HepG2 (cell line): Measurements from ENCODE around the gene THPO. TPM values are rescaled to one million over a fixed set of nuclear protein-coding genes. Genes with fewer than 3 reads are reported as not detected.
A peak's percentile ranks its signal among the peaks of the same experiment; 100 is the strongest.

Experiments
- ARID4A ChIP-seq: sonication (generic); formaldehyde crosslinking; IDR thresholded peaks from 2 replicates; pipeline ENCODE4 v1.5.0; 2020; ENCODE audit warnings: mild to moderate bottlenecking, missing genetic modification reagents, borderline replicate concordance
- GTF3A ChIP-seq: sonication (generic); formaldehyde crosslinking; conservative IDR thresholded peaks from 2 replicates; pipeline ENCODE4 v1.4.0; 2020; ENCODE audit warnings: mild to moderate bottlenecking, missing genetic modification reagents
- HNRNPL ChIP-seq: fragments of 200-400 bp; formaldehyde crosslinking; IDR thresholded peaks from 2 replicates; pipeline ENCODE4 v1.6.1; 2017; ENCODE audit warnings: mild to moderate bottlenecking, low read depth, low read length
- HOMEZ ChIP-seq: IDR thresholded peaks from 2 replicates; pipeline ENCODE4 v1.6.1; 2016; ENCODE audit warnings: low read depth
- MEIS2 ChIP-seq: sonication (generic); formaldehyde crosslinking; IDR thresholded peaks from 2 replicates; pipeline ENCODE4 v1.9.0; 2021; ENCODE audit warnings: mild to moderate bottlenecking, missing genetic modification reagents
- NR2F2 ChIP-seq: IDR thresholded peaks from 2 replicates; pipeline ENCODE4 v1.6.1; 2012; ENCODE audit warnings: low read depth, inconsistent platforms, borderline replicate concordance
- PRMT3 ChIP-seq: sonication (generic); formaldehyde crosslinking; IDR thresholded peaks from 2 replicates; pipeline ENCODE4 v1.8.1; 2022; ENCODE audit warnings: low read depth, mild to moderate bottlenecking, moderate library complexity, missing genetic modification reagents, borderline replicate concordance
- TFE3 ChIP-seq: IDR thresholded peaks from 2 replicates; pipeline ENCODE4 v1.6.1; 2016
- ZNF557 ChIP-seq: sonication (generic); formaldehyde crosslinking; IDR thresholded peaks from 2 replicates; pipeline ENCODE4 v1.4.0; 2020; ENCODE audit warnings: missing genetic modification reagents
- ZNF572 ChIP-seq: sonication (generic); formaldehyde crosslinking; IDR thresholded peaks from 2 replicates; pipeline ENCODE4 v1.5.1; 2020; ENCODE audit warnings: mild to moderate bottlenecking, missing genetic modification reagents
- ZNF792 ChIP-seq: IDR thresholded peaks from 2 replicates; pipeline ENCODE4 v1.6.1; 2016
- ZNF800 ChIP-seq: sonication (generic); formaldehyde crosslinking; IDR thresholded peaks from 2 replicates; pipeline ENCODE4 v1.4.0; 2020; ENCODE audit warnings: missing genetic modification reagents
- polyA plus RNA-seq, 8 experiments: library from polyadenylated mRNA; depleted of rRNA in 3 of 8; stranded (reverse) in 7 of 8; unstranded in 1 of 8; fragments of >200 nt; fragmentation: Illumina TruSeq in 4 of 8; extraction: Trizol in 4 of 8; gene quantifications; 2 replicates each; pipeline versions ENCODE4 v1.2.1 to v1.2.3, GENCODE V29; 2011 to 2016; ENCODE audit warnings: low read depth in 4 of 8, missing spikeins in 1 of 8, mixed read lengths in 1 of 8; ENCODE audit not compliant: insufficient read depth in 1 of 8
- total RNA-seq, 5 experiments: library from RNA; depleted of rRNA; stranded (reverse); fragments of >200 nt; fragmentation: Illumina TruSeq; extraction: Trizol; gene quantifications; 2 replicates each; pipeline ENCODE4 v1.2.3, GENCODE V29; 2016; ENCODE audit warnings: low read depth in 1 of 5
- TF ChIP-seq, protein P1 (sequence below): IDR thresholded peaks from 2 replicates; pipeline ENCODE4 v1.4.0; 2020; ENCODE audit warnings: mild to moderate bottlenecking, missing genetic modification reagents

The THPO gene
- total and polyA plus RNA-seq, 2 of the 13 experiments (the other 11 are each of a cell fraction or from before 2014, with no cell fraction given): 2.8 to 4.8 TPM

- TF ChIP-seq ZNF800 (CRISPR knock-in tag): no peak
- no peak for TF ChIP-seq MEIS2 (CRISPR knock-in tag)
- TF ChIP-seq PRMT3: no peak
- TF ChIP-seq ARID4A: peak; percentile 39; the same call in 1 of the 2 replicates
- no peak for TF ChIP-seq NR2F2
- peak; percentile 67; the same call in 1 of the 2 replicates for TF ChIP-seq HNRNPL
- no peak for TF ChIP-seq ZNF557 (CRISPR knock-in tag)
- no peak for TF ChIP-seq GTF3A (CRISPR knock-in tag)
- TF ChIP-seq, protein P1, sequence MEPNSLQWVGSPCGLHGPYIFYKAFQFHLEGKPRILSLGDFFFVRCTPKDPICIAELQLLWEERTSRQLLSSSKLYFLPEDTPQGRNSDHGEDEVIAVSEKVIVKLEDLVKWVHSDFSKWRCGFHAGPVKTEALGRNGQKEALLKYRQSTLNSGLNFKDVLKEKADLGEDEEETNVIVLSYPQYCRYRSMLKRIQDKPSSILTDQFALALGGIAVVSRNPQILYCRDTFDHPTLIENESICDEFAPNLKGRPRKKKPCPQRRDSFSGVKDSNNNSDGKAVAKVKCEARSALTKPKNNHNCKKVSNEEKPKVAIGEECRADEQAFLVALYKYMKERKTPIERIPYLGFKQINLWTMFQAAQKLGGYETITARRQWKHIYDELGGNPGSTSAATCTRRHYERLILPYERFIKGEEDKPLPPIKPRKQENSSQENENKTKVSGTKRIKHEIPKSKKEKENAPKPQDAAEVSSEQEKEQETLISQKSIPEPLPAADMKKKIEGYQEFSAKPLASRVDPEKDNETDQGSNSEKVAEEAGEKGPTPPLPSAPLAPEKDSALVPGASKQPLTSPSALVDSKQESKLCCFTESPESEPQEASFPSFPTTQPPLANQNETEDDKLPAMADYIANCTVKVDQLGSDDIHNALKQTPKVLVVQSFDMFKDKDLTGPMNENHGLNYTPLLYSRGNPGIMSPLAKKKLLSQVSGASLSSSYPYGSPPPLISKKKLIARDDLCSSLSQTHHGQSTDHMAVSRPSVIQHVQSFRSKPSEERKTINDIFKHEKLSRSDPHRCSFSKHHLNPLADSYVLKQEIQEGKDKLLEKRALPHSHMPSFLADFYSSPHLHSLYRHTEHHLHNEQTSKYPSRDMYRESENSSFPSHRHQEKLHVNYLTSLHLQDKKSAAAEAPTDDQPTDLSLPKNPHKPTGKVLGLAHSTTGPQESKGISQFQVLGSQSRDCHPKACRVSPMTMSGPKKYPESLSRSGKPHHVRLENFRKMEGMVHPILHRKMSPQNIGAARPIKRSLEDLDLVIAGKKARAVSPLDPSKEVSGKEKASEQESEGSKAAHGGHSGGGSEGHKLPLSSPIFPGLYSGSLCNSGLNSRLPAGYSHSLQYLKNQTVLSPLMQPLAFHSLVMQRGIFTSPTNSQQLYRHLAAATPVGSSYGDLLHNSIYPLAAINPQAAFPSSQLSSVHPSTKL: no peak
- TF ChIP-seq ZNF572: no peak
- no peak for TF ChIP-seq ZNF792 (CRISPR knock-in tag)
- TF ChIP-seq TFE3: no peak
- TF ChIP-seq HOMEZ: no peak
Measured at GRCh38 chr3:184417619-184418327, 39.8 kb upstream of the THPO start (continued).
